ENCODE data around the gene CHST9. TPM values are rescaled to one million over a fixed set of nuclear protein-coding genes. Genes with fewer than 3 reads are reported as not detected.

The CHST9 gene
- total and polyA plus RNA-seq, 10 of the 15 experiments (the other 5 are each of a cell fraction or from before 2014, with no cell fraction given), result 0.34 TPM; not detected in 9

GRCh38 chr18:27178424-27178823, 6.7 kb downstream of the CHST9 start:
- no peak overlapping the region for H3K27ac ChIP-seq (ENCODE audit: control insufficient read depth, insufficient read depth)
- no peak for ATAC-seq
- no peak overlapping the region for H3K4me2 ChIP-seq (ENCODE audit: control insufficient read depth, insufficient read depth)
- H3K79me2 ChIP-seq (ENCODE audit: control insufficient read depth, insufficient read depth, low read length), result no peaks in the 10 kb centered on the region
- no peak for DNase-seq (ENCODE audit: low read depth, low spot score)
- POLR2A ChIA-PET, result no interaction called here
- CTCF ChIA-PET, result interaction anchor here (0.7 kb wide), 1 partner anchor 322 kb away, joined by 3 read pairs; no protein-coding TSS in a partner anchor
- SMC1A ChIA-PET (ENCODE audit: uncharacterized antibody, unreplicated experiment), result no interaction called here
- H3K4me1 ChIP-seq (ENCODE audit: control insufficient read depth, insufficient read depth, low read length), result no peaks in the 10 kb centered on the region
- no peak overlapping the region for H2AFZ ChIP-seq (ENCODE audit: control insufficient read depth, low read depth, low read length)
- no TSS peak for BruUV-seq (replicated peaks)
- FAIRE-seq, result no peak
- no peaks in the 10 kb centered on the region for H4K20me1 ChIP-seq (ENCODE audit: control insufficient read depth, insufficient read depth)
- TF ChIP-seq PKNOX1 (IDR thresholded peaks at IDR 0.05) (no peak), CBX3 (IDR thresholded peaks at IDR 0.05; ENCODE audit: borderline replicate concordance, low read depth) (no peak), USF1 (IDR thresholded peaks at IDR 0.05; ENCODE audit: borderline replicate concordance, extremely low read length, insufficient read depth, low read depth, low read length) (no peak), IRF4 (IDR thresholded peaks at IDR 0.05; ENCODE audit: low read depth, low read length) (no peak), ZNF274 (IDR thresholded peaks at IDR 0.05; ENCODE audit: insufficient read depth, insufficient read length) (no peak), CBFB (IDR thresholded peaks at IDR 0.05; ENCODE audit: low read depth) (no peak), RAD21 (IDR thresholded peaks at IDR 0.05; ENCODE audit: insufficient read depth, low read depth, low read length) (no peak), ELK1 (IDR thresholded peaks at IDR 0.05; ENCODE audit: low read depth, low read length) (no peak), POLR2AphosphoS2 (IDR thresholded peaks at IDR 0.05; ENCODE audit: low read depth, low read length) (no peak), SMC3 (IDR thresholded peaks at IDR 0.05; ENCODE audit: borderline replicate concordance, low read length) (no peak), IRF5 (IDR thresholded peaks at IDR 0.05; ENCODE audit: borderline replicate concordance) (no peak), SMAD1 (IDR thresholded peaks at IDR 0.05; ENCODE audit: low read depth, partially characterized antibody) (no peak), DPF2 (IDR thresholded peaks at IDR 0.05) (no peak), TARDBP (IDR thresholded peaks at IDR 0.05; ENCODE audit: borderline replicate concordance) (no peak), SUPT20H (IDR thresholded peaks at IDR 0.05; ENCODE audit: borderline replicate concordance, control insufficient read depth, low read depth, low read length) (no peak), ZNF687 (IDR thresholded peaks at IDR 0.05) (no peak)
- intact Hi-C loops (cut with micrococcal nuclease; ENCODE audit: unreplicated experiment), result no loop called here
- H3K9me3 ChIP-seq (replicated peaks; ENCODE audit: control insufficient read depth, insufficient read depth, low read length), result no peaks in the 10 kb centered on the region
- no peaks in the 10 kb centered on the region for H3K36me3 ChIP-seq (ENCODE audit: control insufficient read depth in 2 of 2, insufficient read depth in 2 of 2, low read length in 1 of 2)
- RAD21 ChIA-PET (ENCODE audit: unreplicated experiment), result interaction anchor here (1.0 kb wide), 1 partner anchor 8 kb away, joined by 3 read pairs; no protein-coding TSS in a partner anchor
- no peak overlapping the region for H3K4me3 ChIP-seq
- H3K9ac ChIP-seq (ENCODE audit: control insufficient read depth, insufficient read depth, low read length), result no peak overlapping the region
- no peaks in the 10 kb centered on the region; a peak in 1 of 4 replicates for H3K27me3 ChIP-seq (replicated peaks in 1 of 2; ENCODE audit: control insufficient read depth in 2 of 2, insufficient read depth in 2 of 2, low read length in 1 of 2)
- in situ Hi-C loops (cut with MboI), result no loop called here

All from GM12878 (cell line).